Gastrocnemius medialis (tissue), 4 donors: ENCODE measurements around the gene PIK3CD. TPM values are rescaled to one million over a fixed set of nuclear protein-coding genes. Genes with fewer than 3 reads are reported as not detected.
"Not testable (repeated sequence)": the region's sequence is repeated elsewhere in the genome, so short reads cannot be mapped to it uniquely, and the experiment has no call there.

ENCODE experiments used
- ATAC-seq, 2 donors: fragments of 150-250 bp; one replicate each; pipeline ENCODE4 v1.9.1; 2016
- DNase-seq, 2 donors: peaks; one replicate each; pipeline ENCODE4 v3.0.0-alpha.2; 2019
- H3K27ac ChIP-seq, 4 donors: fragments of 200-600 bp; sonication (generic); 1 replicate in 1 of 4; 2 replicates in 3 of 4; pipeline ENCODE4 v1.5.1; 2016 to 2018; ENCODE audit warnings: mild to moderate bottlenecking in 2 of 4, moderate library complexity in 1 of 4
- H3K27me3 ChIP-seq, 3 donors: fragments of 200-600 bp; sonication (generic) in 2 of 3; 1 replicate in 1 of 3; 2 replicates in 2 of 3; pipeline versions ENCODE4 v1.5.1 to v1.6.0; 2016 to 2019; ENCODE audit warnings: mild to moderate bottlenecking in 1 of 3, moderate library complexity in 1 of 3
- H3K36me3 ChIP-seq, 2 donors: fragments of 200-600 bp; sonication (generic) in 1 of 2; one replicate each; pipeline ENCODE4 v1.5.1; 2017 to 2018
- H3K4me1 ChIP-seq, 2 donors: fragments of 200-600 bp; sonication (generic) in 1 of 2; one replicate each; pipeline ENCODE4 v1.5.1; 2016 to 2017; ENCODE audit warnings: mild to moderate bottlenecking in 2 of 2
- H3K4me3 ChIP-seq, 4 donors: fragments of 200-600 bp; sonication (generic) in 3 of 4; 1 replicate in 1 of 4; 2 replicates in 3 of 4; pipeline ENCODE4 v1.5.1; 2016 to 2019; ENCODE audit warnings: mild to moderate bottlenecking in 2 of 4
- H3K9me3 ChIP-seq, 3 donors: fragments of 200-600 bp; sonication (generic) in 2 of 3; 1 replicate in 1 of 3; 2 replicates in 2 of 3; pipeline ENCODE4 v1.5.1; 2016 to 2019
- POLR2A ChIP-seq, 2 donors: fragments of 450-650 bp; IDR thresholded peaks; one replicate each; pipeline ENCODE4 v1.6.1; 2017; ENCODE audit warnings: antibody characterized with exemption in 2 of 2, mild to moderate bottlenecking in 2 of 2, moderate library complexity in 2 of 2
- in situ Hi-C, 4 donors: fragments of 200-750 bp; cut with MboI; loops; one replicate each; pipeline versions ENCODE4 v1.15.0 to v1.8.0; 2017; ENCODE audit warnings: low sequenced_read_pairs in 4 of 4
- intact Hi-C: fragments of 100-400 bp; cut with DNase I; formaldehyde crosslinking; loops from one replicate; pipeline ENCODE4 v1.15.1; 2023; ENCODE audit warnings: low total_unique reads
- total RNA-seq, 4 donors: library from RNA; depleted of rRNA; stranded (reverse); fragments of >200 nt; gene quantifications; one replicate each; pipeline versions ENCODE4 v1.1.0 to v1.2.3, GENCODE V29; 2016
- TF ChIP-seq, protein P1 (sequence below), 5 experiments: fragments of 450-650 bp in 3 of 5; fragments of 200-600 bp in 2 of 5; sonication (generic) in 2 of 5; IDR thresholded peaks in 4 of 5; conservative IDR thresholded peaks in 1 of 5; 1 replicate in 4 of 5; 2 replicates in 1 of 5; pipeline ENCODE4 v1.5.1; 2016 to 2019; ENCODE audit warnings: antibody characterized with exemption in 5 of 5, mild to moderate bottlenecking in 3 of 5, moderate library complexity in 3 of 5

PIK3CD gene
- total RNA-seq, 4 donors from 2014 or later: 0.66 to 2.3 (median 1.3) TPM

DNA sequence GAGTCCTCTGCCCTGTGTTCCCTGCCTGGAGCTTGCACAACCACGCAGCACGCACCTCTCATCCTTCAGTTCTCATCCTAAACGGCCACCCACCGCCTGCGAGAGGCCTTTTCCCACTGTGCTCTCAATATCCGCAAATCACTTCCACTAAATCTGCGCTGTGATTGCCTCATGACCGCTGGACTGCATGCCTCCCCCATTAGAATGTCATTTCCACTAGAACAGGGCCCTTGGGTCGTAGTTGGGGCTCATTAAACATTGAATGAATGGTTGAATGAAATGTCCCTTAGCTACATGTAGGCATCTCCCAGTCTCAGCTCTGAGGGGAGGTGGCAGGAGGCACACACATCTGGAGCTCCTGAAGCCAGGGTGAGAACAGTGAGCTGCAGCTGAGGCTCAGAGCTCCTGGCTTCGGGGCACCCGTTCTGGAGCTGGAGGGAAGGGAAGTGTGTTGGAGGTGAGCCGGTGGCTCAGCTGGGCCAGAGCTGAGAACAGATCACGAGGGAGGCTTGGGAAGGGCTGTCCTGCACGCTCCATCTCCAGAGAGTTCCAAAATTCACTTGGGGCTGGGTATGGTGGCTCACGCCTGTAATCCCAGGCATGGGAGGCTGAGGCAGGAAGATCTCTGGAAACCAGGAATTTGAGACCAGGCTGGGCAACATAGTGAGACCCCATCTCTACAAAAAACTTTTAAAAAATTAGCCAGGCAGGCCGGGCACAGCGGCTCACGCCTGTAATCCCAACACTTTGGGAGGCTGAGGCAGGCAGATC, 32.4 kb upstream of the PIK3CD start:
- intact Hi-C loops: no loop called here
- Histone ChIP-seq H3K36me3 (no peaks in the 10 kb centered on the region), H3K4me1 (no peaks in the 10 kb centered on the region), H3K27me3 (peaks cover 5 to 20% (median 9%) of the 10 kb centered on the region in 3 donors), H3K27ac (no peak overlapping the region), H3K9me3 (no peaks in the 10 kb centered on the region), H3K4me3 (no peak overlapping the region)
- DNase-seq (no peak), ATAC-seq (no peak)
- in situ Hi-C loops: no loop called here
- TF ChIP-seq, protein P1, sequence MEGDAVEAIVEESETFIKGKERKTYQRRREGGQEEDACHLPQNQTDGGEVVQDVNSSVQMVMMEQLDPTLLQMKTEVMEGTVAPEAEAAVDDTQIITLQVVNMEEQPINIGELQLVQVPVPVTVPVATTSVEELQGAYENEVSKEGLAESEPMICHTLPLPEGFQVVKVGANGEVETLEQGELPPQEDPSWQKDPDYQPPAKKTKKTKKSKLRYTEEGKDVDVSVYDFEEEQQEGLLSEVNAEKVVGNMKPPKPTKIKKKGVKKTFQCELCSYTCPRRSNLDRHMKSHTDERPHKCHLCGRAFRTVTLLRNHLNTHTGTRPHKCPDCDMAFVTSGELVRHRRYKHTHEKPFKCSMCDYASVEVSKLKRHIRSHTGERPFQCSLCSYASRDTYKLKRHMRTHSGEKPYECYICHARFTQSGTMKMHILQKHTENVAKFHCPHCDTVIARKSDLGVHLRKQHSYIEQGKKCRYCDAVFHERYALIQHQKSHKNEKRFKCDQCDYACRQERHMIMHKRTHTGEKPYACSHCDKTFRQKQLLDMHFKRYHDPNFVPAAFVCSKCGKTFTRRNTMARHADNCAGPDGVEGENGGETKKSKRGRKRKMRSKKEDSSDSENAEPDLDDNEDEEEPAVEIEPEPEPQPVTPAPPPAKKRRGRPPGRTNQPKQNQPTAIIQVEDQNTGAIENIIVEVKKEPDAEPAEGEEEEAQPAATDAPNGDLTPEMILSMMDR (IDR thresholded peaks at IDR 0.05 in 4 of 5, conservative IDR thresholded peaks at IDR 0.05 in 1 of 5): no peak
- no peak for TF ChIP-seq POLR2A (IDR thresholded peaks at IDR 0.05)

GRCh38 chr1:9621032-9621431, 30.5 kb upstream of the PIK3CD start:
- no peaks in the 10 kb centered on the region for H3K36me3 ChIP-seq
- DNase-seq: no peak
- H3K4me1 ChIP-seq: no peaks in the 10 kb centered on the region
- no peak overlapping the region for H3K4me3 ChIP-seq
- H3K27me3 ChIP-seq: peaks cover 5 to 20% (median 14%) of the 10 kb centered on the region in 3 donors
- in situ Hi-C loops: no loop called here
- TF ChIP-seq POLR2A (IDR thresholded peaks at IDR 0.05): no peak
- TF ChIP-seq, protein P1 (IDR thresholded peaks at IDR 0.05 in 4 of 5, conservative IDR thresholded peaks at IDR 0.05 in 1 of 5): no peak
- no peaks in the 10 kb centered on the region for H3K9me3 ChIP-seq
- ATAC-seq: no peak
- no peak overlapping the region for H3K27ac ChIP-seq
- intact Hi-C loops: no loop called here

DNA sequence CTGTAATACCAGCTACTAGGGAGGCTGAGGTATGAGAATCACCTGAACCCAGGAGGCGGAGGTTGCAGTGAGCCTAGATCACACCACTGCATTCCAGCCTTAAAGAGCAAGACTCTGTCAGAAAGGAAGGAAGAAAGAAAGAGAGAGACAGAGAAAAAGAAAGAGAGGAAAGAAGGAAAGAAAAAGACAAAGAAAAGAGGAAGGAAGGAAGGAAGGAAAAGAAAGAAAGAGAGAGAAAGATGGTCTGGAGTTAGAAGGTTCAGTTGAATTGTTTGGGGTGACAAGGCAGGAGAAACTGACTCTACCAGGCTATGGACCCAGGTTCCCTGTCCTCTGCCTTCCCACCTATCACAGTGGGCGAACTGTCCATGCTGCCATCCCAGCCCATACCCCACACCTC, 27.4 kb upstream of the PIK3CD start:
- Histone ChIP-seq H3K4me1 (peaks cover 0 to 5% of the 10 kb centered on the region in 2 donors), H3K27me3 (peaks cover 5 to 18% (median 10%) of the 10 kb centered on the region in 3 donors), H3K36me3 (no peaks in the 10 kb centered on the region), H3K27ac (no peak overlapping the region), H3K4me3 (no peak overlapping the region), H3K9me3 (no peaks in the 10 kb centered on the region)
- DNase-seq (no peak), ATAC-seq (no peak)
- TF ChIP-seq, protein P1 (IDR thresholded peaks at IDR 0.05 in 4 of 5, conservative IDR thresholded peaks at IDR 0.05 in 1 of 5): no peak
- no peak for TF ChIP-seq POLR2A (IDR thresholded peaks at IDR 0.05)
- in situ Hi-C loops (no loop called here), intact Hi-C loops (no loop called here)

DNA sequence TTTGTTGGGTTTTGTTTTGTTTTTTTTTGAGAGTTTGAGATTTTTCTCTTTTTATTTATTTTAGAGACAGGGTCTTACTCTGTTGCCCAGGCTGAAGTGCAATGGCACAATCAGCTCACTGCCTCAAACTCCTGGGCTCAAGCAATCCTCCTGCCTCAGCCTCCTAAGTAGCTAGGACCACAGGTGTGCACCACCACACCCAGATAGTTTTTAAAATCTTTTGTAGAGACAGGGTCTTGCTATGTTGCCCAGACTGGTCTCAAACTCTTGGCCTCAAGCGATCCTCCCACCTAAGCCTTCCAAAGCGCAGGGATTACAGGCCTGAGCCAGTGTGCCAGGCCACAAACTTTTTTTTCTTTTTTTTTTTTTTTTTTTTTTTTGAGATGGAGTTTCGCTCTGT, 26.5 kb upstream of the PIK3CD start:
- in situ Hi-C loops: loop anchor here in 1 of 4 donors (5.0 to 25.0 kb wide), 2 partner anchors 242 to 812 kb away; partner anchors contain the start of gene CENPS
- H3K4me1 ChIP-seq, H3K9me3 ChIP-seq, H3K4me3 ChIP-seq, DNase-seq, H3K36me3 ChIP-seq, ATAC-seq, intact Hi-C loops, H3K27ac ChIP-seq: not testable (repeated sequence)
- H3K27me3 ChIP-seq: peaks cover 3 to 16% (median 4%) of the 10 kb centered on the region in 3 donors

- Histone ChIP-seq H3K9me3 (no peaks in the 10 kb centered on the region), H3K36me3 (no peaks in the 10 kb centered on the region), H3K27me3 (peaks cover 0 to 10% (median 3%) of the 10 kb centered on the region in 3 donors), H3K4me3 (no peak overlapping the region), H3K4me1 (peaks cover 0 to 5% of the 10 kb centered on the region in 2 donors), H3K27ac (no peak overlapping the region)
- ATAC-seq (no peak), DNase-seq (no peak)
- intact Hi-C loops (no loop called here), in situ Hi-C loops (loop anchor here in 1 of 4 donors (5.0 to 25.0 kb wide), 2 partner anchors 241 to 811 kb away; partner anchors contain the start of gene CENPS)
- TF ChIP-seq, protein P1 (IDR thresholded peaks at IDR 0.05 in 4 of 5, conservative IDR thresholded peaks at IDR 0.05 in 1 of 5): no peak
- TF ChIP-seq POLR2A (IDR thresholded peaks at IDR 0.05): no peak
Measured at GRCh38 chr1:9626201-9626608, 25.3 kb upstream of the PIK3CD start.
